Fibroblast of mammary gland (primary cell): ENCODE results near the gene NINL.

Experiments used
- DNase-seq: peaks from one replicate; pipeline ENCODE4 v3.0.0-alpha.2; 2010; ENCODE audit warnings: low read depth
- H3K4me3 ChIP-seq: 2 replicates; pipeline ENCODE4 v1.5.1; 2011; ENCODE audit warnings: low read depth, mild to moderate bottlenecking, low read length, moderate library complexity; ENCODE audit not compliant: control insufficient read depth
- TF ChIP-seq, protein P1 (sequence below): conservative IDR thresholded peaks from 2 replicates; pipeline ENCODE4 v1.5.1; 2011; ENCODE audit warnings: low read depth, low read length, inconsistent platforms; ENCODE audit not compliant: control insufficient read depth, insufficient read depth

The NINL gene

DNA sequence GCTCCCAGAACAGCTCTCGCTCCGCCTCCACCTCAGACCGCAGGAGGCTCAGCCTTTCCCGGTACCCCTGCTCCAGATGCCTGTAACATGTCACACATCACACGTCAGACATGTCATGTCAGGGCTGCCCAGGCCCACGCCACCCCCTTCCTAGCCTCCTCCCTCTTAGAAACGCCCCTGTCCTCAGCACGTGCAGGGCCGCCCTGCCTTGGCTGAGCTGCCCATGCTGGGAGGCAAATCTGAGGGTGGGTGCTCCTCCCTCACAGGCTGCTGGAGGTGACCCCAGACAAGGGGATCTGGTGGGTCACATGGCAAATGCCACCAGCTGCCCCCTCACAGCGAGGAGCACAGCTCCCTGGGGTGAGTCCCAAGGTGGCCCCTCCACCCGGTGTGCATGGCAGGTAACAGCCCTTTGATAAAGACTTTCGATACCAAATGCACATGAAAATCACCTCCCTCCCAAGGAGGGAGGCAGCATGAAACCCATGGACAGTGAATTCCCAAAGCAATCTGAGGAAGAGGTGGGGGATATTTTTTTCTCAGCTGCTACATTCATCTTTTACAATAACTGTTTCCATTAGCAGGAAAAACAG is 93.8 kb downstream of the NINL start:
- H3K4me3 ChIP-seq: no peak overlapping the region
- TF ChIP-seq, protein P1, sequence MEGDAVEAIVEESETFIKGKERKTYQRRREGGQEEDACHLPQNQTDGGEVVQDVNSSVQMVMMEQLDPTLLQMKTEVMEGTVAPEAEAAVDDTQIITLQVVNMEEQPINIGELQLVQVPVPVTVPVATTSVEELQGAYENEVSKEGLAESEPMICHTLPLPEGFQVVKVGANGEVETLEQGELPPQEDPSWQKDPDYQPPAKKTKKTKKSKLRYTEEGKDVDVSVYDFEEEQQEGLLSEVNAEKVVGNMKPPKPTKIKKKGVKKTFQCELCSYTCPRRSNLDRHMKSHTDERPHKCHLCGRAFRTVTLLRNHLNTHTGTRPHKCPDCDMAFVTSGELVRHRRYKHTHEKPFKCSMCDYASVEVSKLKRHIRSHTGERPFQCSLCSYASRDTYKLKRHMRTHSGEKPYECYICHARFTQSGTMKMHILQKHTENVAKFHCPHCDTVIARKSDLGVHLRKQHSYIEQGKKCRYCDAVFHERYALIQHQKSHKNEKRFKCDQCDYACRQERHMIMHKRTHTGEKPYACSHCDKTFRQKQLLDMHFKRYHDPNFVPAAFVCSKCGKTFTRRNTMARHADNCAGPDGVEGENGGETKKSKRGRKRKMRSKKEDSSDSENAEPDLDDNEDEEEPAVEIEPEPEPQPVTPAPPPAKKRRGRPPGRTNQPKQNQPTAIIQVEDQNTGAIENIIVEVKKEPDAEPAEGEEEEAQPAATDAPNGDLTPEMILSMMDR: no peak
- no peak for DNase-seq

DNA sequence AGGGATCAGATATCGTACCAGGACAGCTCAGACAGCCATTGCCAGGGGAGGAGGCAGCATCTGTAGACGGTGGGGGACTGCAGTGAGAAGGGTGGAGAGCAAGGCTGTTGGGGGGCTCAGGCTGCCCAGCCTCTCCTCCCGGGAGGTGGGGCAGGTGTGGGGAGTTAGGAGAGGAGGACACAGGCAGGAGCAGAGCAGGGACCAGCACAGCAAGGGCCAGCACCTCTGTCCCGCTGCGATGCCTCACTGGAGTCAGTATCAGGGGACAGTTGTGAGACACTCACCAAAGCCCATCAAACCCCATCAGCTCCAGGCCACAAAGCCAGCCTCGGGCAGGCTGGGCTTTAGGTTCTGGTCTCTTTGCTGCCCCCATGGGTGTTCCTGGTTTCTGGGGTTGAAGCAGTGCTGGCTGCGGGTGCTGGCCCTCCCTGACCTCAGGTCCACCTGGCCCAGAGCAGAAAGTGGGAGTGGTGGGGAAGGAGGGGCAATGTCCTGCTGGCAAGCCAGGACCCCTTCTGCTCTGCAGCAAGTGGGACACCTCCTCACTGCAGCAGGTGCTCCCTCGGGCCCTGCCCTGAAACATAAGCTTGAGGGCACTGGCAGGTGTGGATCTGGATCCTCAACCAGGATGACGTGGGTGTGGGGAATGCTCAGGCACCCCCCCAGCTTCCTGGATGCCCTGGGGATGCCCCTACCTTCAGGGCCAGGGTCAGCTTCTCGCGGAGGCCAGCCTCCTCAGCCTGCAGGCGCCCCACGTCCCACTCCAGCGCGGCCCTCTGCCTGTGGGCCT is 94.5 kb downstream of the NINL start:
- no peak overlapping the region for H3K4me3 ChIP-seq
- TF ChIP-seq, protein P1: no peak
- DNase-seq: no peak

- DNase-seq: no peak
- H3K4me3 ChIP-seq: no peak overlapping the region
- TF ChIP-seq, protein P1: no peak
These were observed 96.0 kb downstream of the NINL start for GRCh38 chr20:25489221-25489871.

DNA sequence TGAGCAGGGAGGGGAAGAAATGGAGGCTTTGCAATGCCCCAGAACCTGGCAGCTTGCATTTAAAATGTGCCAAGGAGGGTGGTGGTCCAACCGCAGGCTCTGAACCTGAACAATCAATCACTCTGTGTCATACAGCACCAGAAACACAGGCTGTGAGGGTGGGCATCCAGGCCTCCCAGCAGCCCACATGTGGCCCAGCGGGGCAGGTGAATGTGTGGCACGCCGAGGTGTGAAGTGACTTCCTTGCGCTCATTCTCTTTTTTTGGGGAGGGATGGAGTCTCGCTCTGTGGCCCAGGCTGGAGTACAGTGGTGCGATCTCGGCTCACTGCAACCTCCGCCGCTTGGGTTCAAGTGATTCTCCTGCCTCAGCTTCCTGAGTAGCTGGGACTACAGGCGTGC is 97.4 kb downstream of the NINL start:
- DNase-seq: no peak
- TF ChIP-seq, protein P1: no peak

DNA sequence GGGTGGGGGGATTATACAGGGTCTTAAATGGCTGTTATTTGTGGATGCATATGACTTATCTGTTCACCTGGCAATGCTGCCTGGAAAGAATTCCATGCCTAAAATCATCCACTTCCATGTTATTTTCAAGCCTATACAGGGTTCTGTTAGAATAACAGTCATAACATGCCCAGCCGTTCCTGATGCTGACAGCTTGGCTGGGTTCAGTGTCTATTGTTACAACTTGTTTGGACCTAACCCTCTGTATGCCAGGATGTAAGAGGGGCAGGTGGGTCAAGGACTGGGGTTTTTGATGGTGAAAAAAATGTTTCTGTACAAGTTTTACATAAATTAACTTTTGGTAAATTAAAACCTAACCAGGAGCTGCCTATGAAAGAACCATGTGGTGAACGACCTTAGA is 98.0 kb downstream of the NINL start:
- TF ChIP-seq, protein P1: no peak
- no peak for DNase-seq
- H3K4me3 ChIP-seq: no peak overlapping the region

More for the DNA sequence above, 97.4 kb downstream of the NINL start:
- no peak overlapping the region for H3K4me3 ChIP-seq

GRCh38 chr20:25486377-25486776 is 99.0 kb downstream of the NINL start:
- TF ChIP-seq, protein P1: no peak
- peak; percentile 45 for DNase-seq
- H3K4me3 ChIP-seq: no peak overlapping the region
